SJSA1 (cell line): ENCODE measurements around the gene SCGB1C2. TPM values are rescaled to one million over a fixed set of nuclear protein-coding genes. Genes with fewer than 3 reads are reported as not detected.

ENCODE experiments used
- DNase-seq, 2 experiments: peaks; one replicate each; pipeline ENCODE4 v3.0.0-alpha.2; 2015 to 2020; ENCODE audit warnings: low spot score in 2 of 2, low read depth in 1 of 2
- H3K27ac ChIP-seq: fragments of 250-450 bp; sonication (Bioruptor Pico); 2 replicates; pipeline ENCODE4 v1.5.1; 2020; ENCODE audit warnings: mild to moderate bottlenecking, moderate library complexity
- H3K27me3 ChIP-seq: fragments of 250-450 bp; sonication (Bioruptor Pico); replicated peaks from 2 replicates; pipeline ENCODE4 v1.5.1; 2020; ENCODE audit warnings: mild to moderate bottlenecking, moderate library complexity
- H3K36me3 ChIP-seq: fragments of 250-450 bp; sonication (Bioruptor Pico); 2 replicates; pipeline ENCODE4 v1.5.1; 2020; ENCODE audit warnings: mild to moderate bottlenecking
- H3K4me1 ChIP-seq: fragments of 250-450 bp; sonication (Bioruptor Pico); replicated peaks from 2 replicates; pipeline ENCODE4 v1.6.1; 2021; ENCODE audit warnings: mild to moderate bottlenecking
- H3K4me3 ChIP-seq: fragments of 250-450 bp; sonication (Bioruptor Pico); 2 replicates; pipeline ENCODE4 v1.5.1; 2020; ENCODE audit warnings: mild to moderate bottlenecking
- H3K9me3 ChIP-seq: fragments of 250-450 bp; sonication (Bioruptor Pico); replicated peaks from 2 replicates; pipeline ENCODE4 v1.5.1; 2020; ENCODE audit warnings: mild to moderate bottlenecking
- total RNA-seq: library from RNA; depleted of rRNA; stranded (reverse); fragments of >200 nt; shearing (Covaris generic); gene quantifications from 2 replicates; pipeline ENCODE4 v1.2.3, GENCODE V29; 2014; rRNA removed

SCGB1C2 gene
- total RNA-seq, 1 experiment from 2014 or later: not detected

DNA sequence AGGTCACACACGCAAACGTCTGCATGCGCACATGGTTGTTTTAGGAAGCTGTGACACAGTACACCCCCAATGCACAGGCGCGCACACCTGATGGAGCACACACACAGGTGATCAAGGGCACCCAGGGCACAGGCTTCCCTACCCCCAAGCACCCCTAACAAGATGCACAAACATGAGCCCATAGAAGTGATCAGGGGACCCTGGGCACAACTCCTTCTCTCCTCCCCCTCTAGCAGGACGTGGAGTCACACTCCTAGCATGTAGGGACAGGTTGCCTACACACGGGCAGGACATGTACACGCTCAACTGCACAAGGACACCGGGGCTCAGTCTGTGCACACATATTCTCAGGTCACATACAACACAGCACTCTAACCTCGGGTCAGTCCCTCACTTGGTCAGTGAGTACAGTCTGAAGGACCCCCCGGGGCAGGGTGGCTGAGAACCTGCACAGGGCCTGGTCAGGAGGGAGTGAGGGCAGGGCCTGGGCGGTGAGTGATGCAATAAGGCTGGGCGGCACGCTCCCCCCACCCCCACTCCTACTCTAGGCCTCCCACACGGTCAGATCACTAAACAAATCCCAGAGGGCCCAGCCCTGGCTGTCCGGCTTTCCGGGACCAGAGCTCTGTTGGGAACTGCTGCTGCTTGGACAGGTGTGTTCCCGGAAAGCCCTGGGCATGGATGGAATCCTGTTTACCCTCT, 44.8 kb downstream of the SCGB1C2 start:
- Histone ChIP-seq H3K27ac (no peak overlapping the region), H3K4me1 (no peaks in the 10 kb centered on the region), H3K9me3 (no peaks in the 10 kb centered on the region), H3K27me3 (peaks cover 53% of the 10 kb centered on the region), H3K36me3 (no peaks in the 10 kb centered on the region), H3K4me3 (no peak overlapping the region)
- no peak for DNase-seq

DNA sequence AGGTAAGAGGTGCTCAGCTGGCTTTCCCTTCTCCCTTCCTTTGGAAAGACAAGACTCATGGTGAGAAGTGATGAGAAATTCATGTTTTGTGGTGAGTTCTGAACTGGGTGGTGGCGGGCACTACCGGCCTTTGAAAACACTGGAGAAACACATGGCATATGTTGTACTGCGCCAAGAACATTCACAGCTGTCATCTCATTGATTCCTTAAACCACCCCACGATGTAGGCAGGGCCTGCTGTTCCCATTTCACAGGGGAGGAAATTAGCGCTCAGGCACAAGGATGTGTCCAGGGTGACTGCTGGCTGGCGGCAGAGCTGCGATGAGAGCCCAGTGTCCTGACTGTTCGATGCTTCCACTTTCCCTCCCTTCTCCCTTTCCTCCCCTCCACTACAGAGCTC, 45.7 kb downstream of the SCGB1C2 start:
- no peaks in the 10 kb centered on the region for H3K4me1 ChIP-seq
- no peaks in the 10 kb centered on the region for H3K9me3 ChIP-seq
- no peak for DNase-seq
- H3K4me3 ChIP-seq: no peak overlapping the region
- H3K36me3 ChIP-seq: no peaks in the 10 kb centered on the region
- H3K27me3 ChIP-seq: peaks cover 51% of the 10 kb centered on the region
- no peak overlapping the region for H3K27ac ChIP-seq

GRCh38 chr17:185445-186138, 48.2 kb downstream of the SCGB1C2 start:
- no peak for DNase-seq
- Histone ChIP-seq H3K27me3 (peaks cover 28% of the 10 kb centered on the region), H3K27ac (no peak overlapping the region)

GRCh38 chr17:187130-187529, 49.8 kb downstream of the SCGB1C2 start:
- DNase-seq: no peak
- Histone ChIP-seq H3K27ac (no peak overlapping the region), H3K9me3 (no peaks in the 10 kb centered on the region), H3K27me3 (peaks cover 16% of the 10 kb centered on the region), H3K36me3 (no peaks in the 10 kb centered on the region), H3K4me3 (no peak overlapping the region), H3K4me1 (no peaks in the 10 kb centered on the region)

More at GRCh38 chr17:185445-186138, 48.2 kb downstream of the SCGB1C2 start:
- no peaks in the 10 kb centered on the region for H3K36me3 ChIP-seq
- H3K4me1 ChIP-seq: no peaks in the 10 kb centered on the region
- no peaks in the 10 kb centered on the region for H3K9me3 ChIP-seq
- no peak overlapping the region for H3K4me3 ChIP-seq

Other genes with a start within 250 kb of the SCGB1C2 start
- gene DOC2B, start 44.1 kb downstream of the SCGB1C2 start, total RNA-seq: not detected in 2 replicates
- 2.5 and 3.1 TPM in 2 replicates for gene RPH3AL, start 215.2 kb downstream of the SCGB1C2 start, total RNA-seq